Activated naive CD8-positive, alpha-beta T cell treated with anti-CD3 and anti-CD28 coated beads, Interleukin-2, amount 50 U/mL, for 24 hours (primary cell): Measurements from ENCODE around the gene KRTAP10-12.
"Not testable (repeated sequence)": the region's sequence is repeated elsewhere in the genome, so short reads cannot be mapped to it uniquely, and the experiment has no call there.

Experiments
- ATAC-seq: fragments of 150-1000 bp; cut with Tn5 transposase; one replicate; pipeline ENCODE4 v1.10.0; 2021
- DNase-seq: peaks from one replicate; pipeline ENCODE4 v3.0.0; 2021
- H3K27ac Mint-ChIP-seq: one replicate; pipeline ENCODE4 v1.8.0; 2021; ENCODE audit warnings: mild to moderate bottlenecking, mixed read lengths
- H3K27me3 Mint-ChIP-seq: one replicate; pipeline ENCODE4 v1.8.0; 2021; ENCODE audit warnings: mixed read lengths
- H3K36me3 Mint-ChIP-seq: one replicate; pipeline ENCODE4 v1.8.0; 2021; ENCODE audit warnings: low read depth, mixed read lengths
- H3K4me1 Mint-ChIP-seq: one replicate; pipeline ENCODE4 v1.8.0; 2021; ENCODE audit warnings: mixed read lengths
- H3K4me3 Mint-ChIP-seq: one replicate; pipeline ENCODE4 v1.8.0; 2021; ENCODE audit warnings: mild to moderate bottlenecking, moderate library complexity, mixed read lengths
- H3K9me3 Mint-ChIP-seq: one replicate; pipeline ENCODE4 v1.8.0; 2021; ENCODE audit warnings: mixed read lengths

The KRTAP10-12 gene

GRCh38 chr21:44686000-44686781 is 10.8 kb upstream of the KRTAP10-12 start:
- Mint-ChIP-seq H3K9me3 (no peaks in the 10 kb centered on the region), H3K27me3 (peaks cover 1% of the 10 kb centered on the region)

DNA sequence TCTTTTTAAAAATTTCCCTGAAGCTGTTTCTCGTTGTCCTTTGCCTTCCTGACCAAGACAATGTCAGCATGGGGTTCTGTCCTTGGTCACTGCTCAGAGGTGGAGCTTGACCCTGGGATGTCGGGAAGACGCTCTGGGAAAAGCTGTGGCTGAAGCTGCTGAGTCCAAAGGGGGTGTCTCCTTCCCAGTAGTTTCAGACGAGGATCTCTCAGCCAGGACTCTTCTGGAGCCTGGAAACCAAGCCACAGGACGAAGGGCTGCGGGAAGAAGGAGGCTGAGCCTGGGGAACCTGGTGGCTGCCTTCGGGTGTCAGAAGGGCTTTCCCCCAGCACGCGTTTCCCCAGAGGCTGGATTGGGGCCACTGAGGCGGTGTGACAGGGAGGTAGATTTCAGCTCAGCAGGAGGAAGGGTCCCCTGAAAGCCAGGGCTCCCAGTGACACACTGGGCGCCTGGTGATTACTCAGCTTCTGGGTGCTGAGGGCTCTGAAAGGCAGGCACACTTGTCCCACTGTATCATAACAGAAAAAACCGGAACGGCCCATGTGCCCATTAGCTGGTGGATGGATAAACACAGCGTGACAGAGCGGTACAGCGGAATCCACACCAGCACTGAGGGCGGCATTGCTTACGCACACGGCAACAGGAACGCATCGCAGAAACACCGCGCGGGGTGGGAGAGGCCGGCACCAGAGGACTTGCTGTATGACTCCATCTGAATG is 10.0 kb upstream of the KRTAP10-12 start:
- peaks cover 1% of the 10 kb centered on the region for H3K27me3 Mint-ChIP-seq
- ATAC-seq = no peak
- H3K4me3 Mint-ChIP-seq = no peak overlapping the region
- peaks cover 17% of the 10 kb centered on the region for H3K4me1 Mint-ChIP-seq
- H3K27ac Mint-ChIP-seq = no peak overlapping the region
- H3K9me3 Mint-ChIP-seq = no peaks in the 10 kb centered on the region
- no peaks in the 10 kb centered on the region for H3K36me3 Mint-ChIP-seq
- DNase-seq = no peak

More at GRCh38 chr21:44686000-44686781, 10.8 kb upstream of the KRTAP10-12 start:
- H3K27ac Mint-ChIP-seq = no peak overlapping the region
- H3K4me1 Mint-ChIP-seq = peaks cover 9% of the 10 kb centered on the region
- no peaks in the 10 kb centered on the region for H3K36me3 Mint-ChIP-seq
- no peak for DNase-seq
- peak; percentile 65 for ATAC-seq
- H3K4me3 Mint-ChIP-seq = no peak overlapping the region

DNA sequence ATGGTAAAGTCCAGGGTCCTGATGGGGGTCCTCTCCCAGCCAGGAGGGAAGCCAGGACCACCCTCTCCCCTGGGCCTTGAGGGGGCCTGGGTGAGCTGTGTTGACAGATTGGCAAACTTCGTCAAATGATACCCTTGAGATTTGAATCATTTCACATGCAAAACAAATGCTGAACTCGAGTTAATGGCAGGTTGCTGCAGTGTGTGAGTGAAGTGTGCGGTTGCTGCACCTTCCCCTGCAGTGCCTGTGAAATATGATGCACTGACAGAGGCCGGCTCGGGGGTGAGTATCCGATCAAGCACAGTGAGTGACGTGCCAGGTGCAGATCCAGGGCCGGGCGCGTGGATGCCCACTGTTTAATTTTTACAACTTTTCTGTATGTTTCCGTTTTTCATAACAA is 9.3 kb upstream of the KRTAP10-12 start:
- Mint-ChIP-seq H3K27ac (no peak overlapping the region), H3K27me3 (peaks cover 1% of the 10 kb centered on the region), H3K9me3 (peaks cover 2% of the 10 kb centered on the region), H3K4me3 (no peak overlapping the region), H3K4me1 (peaks cover 17% of the 10 kb centered on the region), H3K36me3 (no peaks in the 10 kb centered on the region)
- ATAC-seq (no peak), DNase-seq (no peak)

- H3K36me3 Mint-ChIP-seq, H3K27me3 Mint-ChIP-seq, H3K4me3 Mint-ChIP-seq, DNase-seq, ATAC-seq, H3K27ac Mint-ChIP-seq: not testable (repeated sequence)
- H3K4me1 Mint-ChIP-seq = peaks cover 20% of the 10 kb centered on the region
- H3K9me3 Mint-ChIP-seq = peaks cover 11% of the 10 kb centered on the region
Measured at GRCh38 chr21:44689740-44690139, 7.2 kb upstream of the KRTAP10-12 start.

- ATAC-seq = no peak
- Mint-ChIP-seq H3K27ac (no peak overlapping the region), H3K9me3 (peaks cover 11% of the 10 kb centered on the region)
Measured at GRCh38 chr21:44691686-44692085, 5.3 kb upstream of the KRTAP10-12 start.

DNA sequence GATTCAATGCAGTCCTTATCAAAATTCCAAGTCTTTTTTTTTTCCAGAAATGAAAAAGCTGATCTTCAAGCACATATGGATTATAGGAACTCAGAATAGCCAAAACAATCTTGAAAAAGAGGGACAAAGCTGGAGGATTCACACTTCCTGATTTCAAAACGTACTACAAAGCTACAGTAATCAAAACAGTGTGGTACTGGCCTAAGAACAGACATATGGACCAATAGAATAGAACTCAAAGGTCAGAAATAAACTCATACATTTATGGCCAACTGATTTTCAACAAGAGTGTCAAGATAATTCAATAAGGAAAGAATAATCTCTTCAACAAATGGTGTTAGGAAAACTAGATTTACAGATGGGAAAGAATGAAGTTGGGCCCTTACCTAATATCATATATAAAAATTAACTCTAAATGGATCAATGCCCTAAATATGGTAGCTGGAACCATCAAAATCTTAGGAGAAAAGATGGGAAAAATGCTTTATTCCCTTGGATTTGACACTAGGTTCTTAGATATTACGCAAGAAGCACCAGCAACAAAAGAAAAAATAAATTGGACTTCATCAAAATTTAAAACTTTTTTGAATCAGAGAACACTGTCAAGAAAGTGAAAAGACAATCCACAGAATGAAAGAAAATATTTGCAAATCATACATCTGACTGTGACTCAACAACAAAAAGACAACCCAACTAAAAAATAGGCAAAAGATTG is 4.0 kb upstream of the KRTAP10-12 start:
- Mint-ChIP-seq H3K36me3 (no peaks in the 10 kb centered on the region), H3K4me3 (no peak overlapping the region), H3K27ac (no peak overlapping the region), H3K9me3 (peaks cover 11% of the 10 kb centered on the region), H3K4me1 (peaks cover 15% of the 10 kb centered on the region), H3K27me3 (peaks cover 19% of the 10 kb centered on the region)
- no peak for ATAC-seq
- no peak for DNase-seq

More at GRCh38 chr21:44691686-44692085, 5.3 kb upstream of the KRTAP10-12 start:
- Mint-ChIP-seq H3K4me3 (no peak overlapping the region), H3K4me1 (peaks cover 18% of the 10 kb centered on the region), H3K27me3 (peaks cover 9% of the 10 kb centered on the region), H3K36me3 (no peaks in the 10 kb centered on the region)
- DNase-seq = no peak

DNA sequence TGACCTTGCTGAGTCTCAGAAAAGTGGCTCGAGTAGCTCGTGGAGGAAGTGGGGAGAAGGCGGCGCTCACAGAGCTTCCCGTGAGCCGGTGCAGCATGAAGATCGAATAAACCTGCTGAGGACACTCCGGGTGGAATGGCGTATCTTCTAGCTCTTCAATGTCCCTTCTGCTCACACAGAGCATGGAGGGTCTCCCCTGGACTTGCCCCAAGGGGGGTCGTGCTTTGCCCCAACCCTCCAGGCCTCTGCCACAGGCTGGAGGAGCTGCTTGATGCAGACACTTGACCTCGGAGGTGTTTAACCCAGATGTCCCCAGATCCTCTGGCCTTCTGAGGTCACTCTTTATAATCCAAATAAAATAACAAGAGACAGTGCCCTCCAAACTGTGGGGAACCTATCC is 2.2 kb upstream of the KRTAP10-12 start:
- DNase-seq (no peak), ATAC-seq (no peak)
- peaks cover 15% of the 10 kb centered on the region for H3K4me1 Mint-ChIP-seq
- no peak overlapping the region for H3K4me3 Mint-ChIP-seq
- no peaks in the 10 kb centered on the region for H3K36me3 Mint-ChIP-seq
- H3K27me3 Mint-ChIP-seq = peaks cover 35% of the 10 kb centered on the region
- H3K27ac Mint-ChIP-seq = no peak overlapping the region
- H3K9me3 Mint-ChIP-seq = peaks cover 11% of the 10 kb centered on the region

DNA sequence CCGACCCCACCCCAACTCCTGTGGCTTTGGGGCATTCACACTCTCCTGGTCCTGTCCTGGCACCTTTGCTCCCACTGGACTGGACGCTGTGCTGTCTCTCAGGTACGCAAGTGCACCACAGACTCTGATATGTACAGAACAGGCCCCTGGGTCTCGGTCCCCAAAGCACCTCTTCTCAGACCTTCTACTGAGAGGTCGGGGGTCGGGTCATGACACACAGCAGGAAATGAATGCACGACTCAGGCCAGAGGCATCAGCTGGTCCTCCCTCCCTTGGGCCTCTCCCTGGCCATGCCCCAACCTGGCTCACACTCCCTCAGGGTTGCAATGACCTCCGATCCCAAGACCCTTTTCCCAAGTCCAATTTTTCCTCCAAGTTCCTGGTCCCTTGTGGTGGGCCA is 1.8 kb upstream of the KRTAP10-12 start:
- Mint-ChIP-seq H3K4me3 (no peak overlapping the region), H3K27ac (no peak overlapping the region), H3K36me3 (no peaks in the 10 kb centered on the region), H3K27me3 (peaks cover 38% of the 10 kb centered on the region), H3K4me1 (peaks cover 15% of the 10 kb centered on the region), H3K9me3 (peaks cover 11% of the 10 kb centered on the region)
- DNase-seq (no peak), ATAC-seq (no peak)

GRCh38 chr21:44695641-44696040 is 1.3 kb upstream of the KRTAP10-12 start:
- Mint-ChIP-seq H3K9me3 (peaks cover 11% of the 10 kb centered on the region), H3K4me1 (peaks cover 15% of the 10 kb centered on the region), H3K27ac (no peak overlapping the region), H3K4me3 (no peak overlapping the region), H3K27me3 (peaks cover 38% of the 10 kb centered on the region), H3K36me3 (no peaks in the 10 kb centered on the region)
- ATAC-seq (no peak), DNase-seq (no peak)

DNA sequence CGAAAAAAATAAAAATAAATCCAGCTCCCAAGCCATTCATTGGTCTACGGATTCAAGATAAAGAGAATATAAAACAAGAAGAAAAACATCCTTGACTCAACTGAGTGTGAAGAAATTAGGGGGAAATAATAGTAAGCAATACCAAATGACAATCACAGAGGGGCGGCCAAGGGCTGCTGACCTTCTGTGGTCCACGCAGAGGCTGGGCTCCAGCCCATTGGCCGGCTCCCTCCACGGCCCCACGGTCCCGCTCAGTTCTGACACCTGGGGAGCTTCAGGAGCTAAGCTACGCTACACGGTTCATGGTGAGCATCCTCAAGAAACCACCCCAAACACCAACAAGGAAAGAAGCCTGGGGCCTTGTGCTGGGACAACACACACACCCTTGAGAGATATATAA is 400 bp upstream of the KRTAP10-12 start:
- no peak overlapping the region for H3K27ac Mint-ChIP-seq
- H3K4me1 Mint-ChIP-seq = peaks cover 11% of the 10 kb centered on the region
- ATAC-seq (no peak), DNase-seq (no peak)
- peaks cover 44% of the 10 kb centered on the region for H3K27me3 Mint-ChIP-seq
- no peak overlapping the region for H3K4me3 Mint-ChIP-seq
- no peaks in the 10 kb centered on the region for H3K36me3 Mint-ChIP-seq
- peaks cover 11% of the 10 kb centered on the region for H3K9me3 Mint-ChIP-seq

- Mint-ChIP-seq H3K27me3 (peaks cover 56% of the 10 kb centered on the region), H3K27ac (no peak overlapping the region), H3K4me3 (no peak overlapping the region), H3K4me1 (peaks cover 7% of the 10 kb centered on the region), H3K9me3 (peaks cover 4% of the 10 kb centered on the region), H3K36me3 (no peaks in the 10 kb centered on the region)
- no peak for ATAC-seq
- no peak for DNase-seq
Measured at GRCh38 chr21:44697811-44698734, 1.1 kb downstream of the KRTAP10-12 start.

GRCh38 chr21:44699502-44700001 is 2.6 kb downstream of the KRTAP10-12 start:
- H3K27ac Mint-ChIP-seq = no peak overlapping the region
- peaks cover 3% of the 10 kb centered on the region for H3K4me1 Mint-ChIP-seq
- DNase-seq = no peak
- H3K36me3 Mint-ChIP-seq = no peaks in the 10 kb centered on the region
- peaks cover 62% of the 10 kb centered on the region for H3K27me3 Mint-ChIP-seq
- ATAC-seq = no peak
- no peak overlapping the region for H3K4me3 Mint-ChIP-seq
- H3K9me3 Mint-ChIP-seq = no peaks in the 10 kb centered on the region

- peaks cover 2% of the 10 kb centered on the region for H3K36me3 Mint-ChIP-seq
- DNase-seq (no peak), ATAC-seq (no peak)
- no peak overlapping the region for H3K27ac Mint-ChIP-seq
- no peak overlapping the region for H3K4me3 Mint-ChIP-seq
- peaks cover 2% of the 10 kb centered on the region for H3K4me1 Mint-ChIP-seq
- peaks cover 70% of the 10 kb centered on the region for H3K27me3 Mint-ChIP-seq
- peaks cover 5% of the 10 kb centered on the region for H3K9me3 Mint-ChIP-seq
Measured at GRCh38 chr21:44700101-44701022, 3.4 kb downstream of the KRTAP10-12 start.
